ENCODE results near the gene CCDC137. TPM values are rescaled to one million over a fixed set of nuclear protein-coding genes. Genes with fewer than 3 reads are reported as not detected.
A peak's percentile ranks its signal among the peaks of the same experiment; 100 is the strongest.
"Not testable (repeated sequence)": the region's sequence is repeated elsewhere in the genome, so short reads cannot be mapped to it uniquely, and the experiment has no call there.

CCDC137 gene, protein sequence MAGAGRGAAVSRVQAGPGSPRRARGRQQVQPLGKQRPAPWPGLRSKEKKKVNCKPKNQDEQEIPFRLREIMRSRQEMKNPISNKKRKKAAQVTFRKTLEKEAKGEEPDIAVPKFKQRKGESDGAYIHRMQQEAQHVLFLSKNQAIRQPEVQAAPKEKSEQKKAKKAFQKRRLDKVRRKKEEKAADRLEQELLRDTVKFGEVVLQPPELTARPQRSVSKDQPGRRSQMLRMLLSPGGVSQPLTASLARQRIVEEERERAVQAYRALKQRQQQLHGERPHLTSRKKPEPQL
- 1 to 10 TPM; 3.8 to 5.1 TPM for total RNA-seq

DNA sequence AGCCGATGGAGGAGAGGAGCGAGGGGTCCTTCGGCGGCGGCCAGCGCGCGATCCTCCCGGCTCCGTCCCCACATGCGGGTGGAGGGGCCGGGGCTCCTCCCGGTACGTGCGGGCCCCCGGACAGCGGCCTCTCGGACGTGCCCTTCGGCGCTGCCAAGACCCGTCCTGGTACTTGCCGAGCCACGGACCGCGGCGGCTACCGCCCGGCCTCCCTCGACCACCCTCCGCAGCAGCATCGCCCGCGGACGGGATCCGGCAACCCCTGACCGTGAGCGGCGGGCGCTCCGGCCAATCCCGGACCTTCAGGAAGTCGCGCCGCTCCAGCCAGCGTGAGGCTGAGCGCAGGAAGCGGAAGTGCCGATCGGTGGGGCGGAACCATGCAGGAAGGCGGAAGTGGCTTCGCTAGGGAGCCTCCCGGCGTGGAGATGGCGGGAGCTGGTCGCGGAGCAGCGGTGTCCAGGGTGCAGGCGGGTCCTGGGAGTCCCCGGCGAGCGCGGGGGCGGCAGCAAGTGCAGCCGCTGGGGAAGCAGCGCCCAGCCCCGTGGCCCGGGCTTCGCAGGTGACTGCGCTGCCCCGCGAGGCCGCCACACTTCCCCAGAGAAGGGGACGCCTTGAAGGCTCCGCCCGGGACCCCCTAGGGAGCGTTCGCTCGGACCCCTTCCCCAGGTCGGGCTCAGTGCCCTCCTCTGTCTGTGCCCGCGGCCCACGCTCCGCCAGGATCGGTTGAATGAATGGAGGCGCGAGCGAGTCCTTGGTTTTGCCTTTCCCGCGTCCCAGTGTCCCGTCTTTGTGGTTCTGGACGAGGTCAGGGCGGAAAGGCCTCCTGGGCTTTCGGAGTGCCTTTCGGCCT, at the start of gene CCDC137, which contains the start of gene OXLD1:
CCDC137 (plus strand) TSS at position 396 of the 850 bp plus-strand sequence; CDS start at position 426, 30 bp downstream.
OXLD1 (minus strand) TSS at position 264 of the 850 bp plus-strand sequence; CDS start at position 236, 28 bp downstream.
- no peaks in the 10 kb centered on the region for H3K27me3 ChIP-seq
- peaks cover 0 to 29% of the 10 kb centered on the region in 2 donors for H3K4me1 ChIP-seq
- H3K27ac ChIP-seq: peak within 1 kb of the TSS; percentile 85
- no peaks in the 10 kb centered on the region for H3K9me3 ChIP-seq
- peak; percentile 94 for DNase-seq (ENCODE audit: low spot score)
- H3K4me3 ChIP-seq: peak within 1 kb of the TSS; percentile 89 to 99
- TF ChIP-seq, protein P1, sequence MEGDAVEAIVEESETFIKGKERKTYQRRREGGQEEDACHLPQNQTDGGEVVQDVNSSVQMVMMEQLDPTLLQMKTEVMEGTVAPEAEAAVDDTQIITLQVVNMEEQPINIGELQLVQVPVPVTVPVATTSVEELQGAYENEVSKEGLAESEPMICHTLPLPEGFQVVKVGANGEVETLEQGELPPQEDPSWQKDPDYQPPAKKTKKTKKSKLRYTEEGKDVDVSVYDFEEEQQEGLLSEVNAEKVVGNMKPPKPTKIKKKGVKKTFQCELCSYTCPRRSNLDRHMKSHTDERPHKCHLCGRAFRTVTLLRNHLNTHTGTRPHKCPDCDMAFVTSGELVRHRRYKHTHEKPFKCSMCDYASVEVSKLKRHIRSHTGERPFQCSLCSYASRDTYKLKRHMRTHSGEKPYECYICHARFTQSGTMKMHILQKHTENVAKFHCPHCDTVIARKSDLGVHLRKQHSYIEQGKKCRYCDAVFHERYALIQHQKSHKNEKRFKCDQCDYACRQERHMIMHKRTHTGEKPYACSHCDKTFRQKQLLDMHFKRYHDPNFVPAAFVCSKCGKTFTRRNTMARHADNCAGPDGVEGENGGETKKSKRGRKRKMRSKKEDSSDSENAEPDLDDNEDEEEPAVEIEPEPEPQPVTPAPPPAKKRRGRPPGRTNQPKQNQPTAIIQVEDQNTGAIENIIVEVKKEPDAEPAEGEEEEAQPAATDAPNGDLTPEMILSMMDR (IDR thresholded peaks at IDR 0.05): no peak
- H3K36me3 ChIP-seq: peaks cover 23% of the 10 kb centered on the region

DNA sequence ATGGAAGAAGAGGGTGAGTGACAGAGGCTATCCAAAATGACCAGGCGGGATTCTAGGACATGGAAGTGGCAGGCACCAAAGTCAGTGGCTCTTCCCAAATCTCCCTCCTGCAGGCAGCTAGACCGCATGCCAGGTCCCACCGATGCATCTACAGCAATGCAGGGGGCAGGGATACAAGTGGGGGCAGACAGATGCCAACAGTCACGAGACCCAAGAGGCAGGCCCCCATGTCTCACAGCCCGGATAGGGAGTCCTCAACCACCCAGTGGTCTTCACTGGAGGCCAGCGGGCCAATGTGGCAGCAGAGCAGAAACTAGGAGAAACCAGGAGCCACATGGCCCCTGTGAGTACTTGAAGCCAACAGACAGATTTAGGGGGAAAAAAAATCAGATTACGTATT, 49.7 kb upstream of the CCDC137 start:
- Histone ChIP-seq H3K27me3 (no peaks in the 10 kb centered on the region), H3K36me3 (peaks cover 41% of the 10 kb centered on the region), H3K4me1 (peaks cover 0 to 38% of the 10 kb centered on the region in 2 donors), H3K9me3 (no peaks in the 10 kb centered on the region), H3K27ac (no peak overlapping the region), H3K4me3 (no peak overlapping the region)
- TF ChIP-seq, protein P1 (IDR thresholded peaks at IDR 0.05): no peak
- DNase-seq (ENCODE audit: low spot score): no peak

DNA sequence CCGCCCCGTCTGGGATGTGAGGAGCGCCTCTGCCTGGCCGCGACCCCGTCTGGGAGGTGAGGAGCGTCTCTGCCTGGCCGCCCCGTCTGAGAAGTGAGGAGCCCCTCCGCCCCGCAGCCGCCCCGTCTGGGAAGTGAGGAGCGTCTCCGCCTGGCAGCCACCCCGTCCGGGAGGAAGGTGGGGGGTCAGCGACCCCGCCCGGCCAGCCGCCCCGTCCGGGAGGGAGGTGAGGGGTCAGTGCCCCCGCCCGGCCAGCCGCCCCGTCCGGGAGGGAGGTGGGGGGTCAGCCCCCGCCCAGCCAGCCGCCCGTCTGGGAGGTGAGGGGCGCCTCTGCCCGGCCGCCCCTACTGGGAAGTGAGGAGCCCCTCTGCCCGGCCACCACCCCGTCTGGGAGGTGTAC, 48.2 kb upstream of the CCDC137 start:
- Histone ChIP-seq H3K36me3 (peaks cover 40% of the 10 kb centered on the region), H3K4me1 (peaks cover 0 to 32% of the 10 kb centered on the region in 2 donors)
- not testable (repeated sequence) for H3K4me3 ChIP-seq; H3K9me3 ChIP-seq; H3K27me3 ChIP-seq; H3K27ac ChIP-seq; DNase-seq (ENCODE audit: low spot score)

DNA sequence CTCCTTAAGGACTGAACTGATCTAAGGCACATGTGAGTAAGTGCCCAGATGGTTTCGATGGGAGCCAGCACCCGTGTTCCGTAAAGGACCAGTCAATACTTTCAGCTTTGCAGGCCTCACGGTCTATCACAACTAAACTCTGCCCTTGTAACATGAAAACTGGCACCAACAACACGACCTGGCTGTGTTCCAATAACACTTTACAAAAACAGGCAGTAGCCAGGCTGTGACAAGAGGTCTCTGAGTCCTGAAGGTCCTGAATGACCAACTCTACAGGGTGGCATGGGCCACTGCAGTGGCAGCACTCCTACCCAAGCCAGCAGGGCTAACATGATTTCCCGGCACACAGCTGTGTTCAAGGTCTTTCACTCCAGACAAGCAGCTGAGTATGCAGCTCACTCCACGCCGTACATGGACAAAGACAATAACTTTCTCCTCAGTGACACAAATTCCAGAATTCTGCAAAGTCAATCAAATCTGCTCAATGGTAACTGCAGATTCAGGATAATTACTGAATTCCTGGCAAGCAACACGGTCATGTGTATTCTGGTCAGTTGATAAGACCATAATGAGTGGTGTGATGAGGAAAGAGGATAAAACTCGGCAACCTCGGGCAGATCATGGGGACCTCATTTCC, 44.9 kb upstream of the CCDC137 start:
- no peaks in the 10 kb centered on the region for H3K9me3 ChIP-seq
- no peak overlapping the region for H3K4me3 ChIP-seq
- H3K36me3 ChIP-seq: peaks cover 69% of the 10 kb centered on the region
- no peaks in the 10 kb centered on the region for H3K27me3 ChIP-seq
- H3K27ac ChIP-seq: no peak overlapping the region
- peaks cover 0 to 11% of the 10 kb centered on the region in 2 donors for H3K4me1 ChIP-seq
- TF ChIP-seq, protein P1 (IDR thresholded peaks at IDR 0.05): no peak
- no peak for DNase-seq (ENCODE audit: low spot score)

DNA sequence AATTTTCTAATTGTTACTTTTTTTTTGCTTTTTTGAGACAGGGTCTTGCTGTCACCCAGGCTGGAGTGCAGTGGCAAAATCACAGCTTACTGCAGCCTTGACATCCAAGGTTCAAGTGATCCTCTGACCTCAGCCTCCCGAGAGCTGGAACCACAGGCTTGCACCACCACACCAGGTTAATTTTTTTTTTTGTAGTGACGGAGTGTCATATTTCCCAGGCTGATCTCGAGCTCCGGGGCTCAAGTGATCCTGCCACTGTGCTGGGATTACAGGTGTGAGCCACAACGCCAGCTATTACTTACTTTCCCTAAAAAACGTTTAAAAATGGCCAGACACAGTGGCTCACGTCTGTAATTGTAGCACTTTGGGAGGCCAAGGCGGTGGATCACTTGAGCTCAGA, 36.3 kb upstream of the CCDC137 start:
- no peak for DNase-seq (ENCODE audit: low spot score)
- H3K4me3 ChIP-seq: no peak overlapping the region
- H3K4me1 ChIP-seq: peaks cover 0 to 21% of the 10 kb centered on the region in 2 donors
- TF ChIP-seq, protein P1 (IDR thresholded peaks at IDR 0.05): no peak
- H3K27ac ChIP-seq: no peak overlapping the region
- no peaks in the 10 kb centered on the region for H3K9me3 ChIP-seq
- no peaks in the 10 kb centered on the region for H3K27me3 ChIP-seq
- peaks cover 50% of the 10 kb centered on the region for H3K36me3 ChIP-seq

DNA sequence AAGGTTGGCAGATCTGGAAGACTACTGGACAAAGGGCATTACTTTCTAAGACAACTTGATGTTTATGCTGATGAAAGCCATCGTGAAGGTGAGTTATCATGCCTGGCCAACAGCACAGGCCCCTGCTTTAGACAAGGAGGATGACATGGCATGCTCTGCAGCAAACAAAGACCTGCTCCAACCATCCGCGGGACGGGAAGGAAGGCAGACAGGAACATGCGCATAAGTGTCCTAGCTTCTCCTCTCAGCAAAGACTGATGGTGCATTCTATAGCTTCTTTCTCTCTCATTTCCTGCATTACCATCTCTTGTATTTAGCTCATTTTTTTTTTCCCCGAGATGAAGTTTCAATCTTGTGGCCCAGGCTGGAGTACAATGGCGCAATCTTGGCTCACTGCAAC, 35.1 kb upstream of the CCDC137 start:
- H3K36me3 ChIP-seq: peaks cover 38% of the 10 kb centered on the region
- TF ChIP-seq, protein P1 (IDR thresholded peaks at IDR 0.05): no peak
- H3K27me3 ChIP-seq: no peaks in the 10 kb centered on the region
- H3K27ac ChIP-seq: no peak overlapping the region
- peaks cover 0 to 32% of the 10 kb centered on the region in 2 donors for H3K4me1 ChIP-seq
- no peaks in the 10 kb centered on the region for H3K9me3 ChIP-seq
- DNase-seq (ENCODE audit: low spot score): no peak
- H3K4me3 ChIP-seq: no peak overlapping the region

All from right atrium auricular region (tissue), 2 donors.